Activated CD4-positive, alpha-beta T cell treated with anti-CD3 and anti-CD28 coated beads for 24 hours (primary cell): ENCODE data around the gene GLRX.
"Not testable (repeated sequence)": the region's sequence is repeated elsewhere in the genome, so short reads cannot be mapped to it uniquely, and the experiment has no call there.

ENCODE experiments used
- DNase-seq, 2 donors: peaks; one replicate each; pipeline ENCODE4 v3.0.0-alpha.2; 2020; ENCODE audit warnings: low read depth in 2 of 2

The GLRX gene, protein sequence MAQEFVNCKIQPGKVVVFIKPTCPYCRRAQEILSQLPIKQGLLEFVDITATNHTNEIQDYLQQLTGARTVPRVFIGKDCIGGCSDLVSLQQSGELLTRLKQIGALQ

DNA sequence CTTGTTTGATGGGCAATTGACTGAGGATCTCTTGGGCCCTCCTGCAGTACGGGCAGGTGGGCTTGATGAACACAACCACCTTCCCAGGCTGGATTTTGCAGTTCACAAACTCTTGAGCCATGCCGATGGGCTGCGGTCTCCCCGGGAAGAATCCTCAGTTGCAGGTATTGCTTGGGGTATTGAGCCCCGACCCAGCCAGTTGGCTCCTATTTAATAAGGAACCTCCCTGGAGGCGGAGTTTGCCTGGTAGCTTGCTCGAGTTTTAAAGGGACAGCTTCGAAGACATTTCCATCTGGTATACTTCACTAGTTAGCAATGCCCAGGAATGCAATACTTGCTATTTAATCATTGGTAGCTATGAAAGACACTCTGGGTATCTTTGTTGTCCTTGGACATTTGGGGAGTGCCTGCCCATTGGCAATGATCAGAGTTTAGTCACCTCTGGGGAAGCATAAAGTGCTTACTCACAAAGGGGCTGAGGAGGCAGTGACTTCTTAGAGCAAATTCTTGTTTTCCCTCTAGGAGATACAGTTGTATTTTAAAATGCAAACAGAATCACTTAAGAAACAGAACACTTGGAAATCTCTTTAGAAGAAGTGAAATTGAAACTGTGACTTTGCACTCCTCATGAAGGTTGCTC is at the start of gene GLRX:
TSS of gene GLRX (minus strand) at position 185 of the 640 bp plus-strand sequence. CDS start at position 121, 64 bp downstream.
- peak in 1 of 2 donors; percentile 33 for DNase-seq

DNA sequence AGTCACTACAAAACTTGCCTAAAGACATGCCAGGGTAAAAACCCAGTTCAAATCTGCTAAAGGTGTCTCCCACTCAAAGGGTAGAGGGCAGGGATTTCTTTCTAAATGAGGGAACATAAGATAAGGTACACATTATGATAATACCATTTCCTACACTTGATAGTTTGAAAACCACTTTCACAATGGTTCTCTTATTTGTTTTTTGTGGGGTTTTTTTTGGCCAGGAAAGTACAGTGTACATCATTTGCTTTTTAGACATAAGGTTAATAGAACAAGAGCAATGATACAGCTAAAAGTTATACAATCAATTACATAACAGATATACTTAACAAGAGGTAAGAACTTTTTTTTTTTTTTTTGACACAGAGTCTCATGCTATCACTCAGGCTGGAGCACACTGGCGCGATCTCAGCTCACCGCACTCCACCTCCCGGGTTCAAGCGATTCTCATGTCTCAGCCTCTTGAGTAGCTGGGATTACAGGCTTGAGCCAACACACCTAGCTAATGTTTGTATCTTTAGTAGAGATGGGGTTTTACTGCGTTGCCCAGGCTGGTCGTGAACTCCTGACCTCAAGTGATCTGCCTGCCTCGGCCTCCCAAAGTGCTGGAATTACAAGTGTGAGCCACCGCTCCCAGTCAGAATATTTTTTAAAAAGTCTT is 48.8 kb upstream of the GLRX start:
- DNase-seq: no peak

DNA sequence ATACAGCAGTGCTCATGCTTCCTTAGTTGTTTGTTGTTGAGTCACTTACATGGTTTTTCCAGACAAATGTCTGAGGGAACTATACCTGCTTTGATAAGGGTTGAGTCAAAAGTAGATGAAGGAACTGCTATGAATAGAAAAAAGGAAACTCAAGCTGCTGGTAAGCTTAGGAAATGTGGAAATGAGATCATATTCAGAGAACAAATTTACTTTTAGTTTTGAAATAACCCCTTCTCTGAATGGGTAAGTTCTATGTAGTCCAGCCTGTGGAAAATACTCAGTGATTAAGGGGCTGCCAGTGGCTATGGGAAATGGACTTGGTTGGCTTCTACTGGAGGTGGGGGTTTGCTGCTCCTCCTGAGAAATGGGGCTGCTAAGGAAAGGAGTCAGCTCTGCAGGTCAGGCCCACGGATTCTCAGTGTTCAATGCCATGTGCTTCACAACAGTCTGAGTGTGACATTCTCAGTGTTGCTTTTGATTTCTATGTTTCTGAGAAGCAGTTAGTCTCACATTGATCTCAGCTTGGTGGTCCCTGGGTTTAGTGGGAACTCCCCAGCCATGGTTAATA is 47.7 kb upstream of the GLRX start:
- peak; percentile 36 to 42 for DNase-seq

DNA sequence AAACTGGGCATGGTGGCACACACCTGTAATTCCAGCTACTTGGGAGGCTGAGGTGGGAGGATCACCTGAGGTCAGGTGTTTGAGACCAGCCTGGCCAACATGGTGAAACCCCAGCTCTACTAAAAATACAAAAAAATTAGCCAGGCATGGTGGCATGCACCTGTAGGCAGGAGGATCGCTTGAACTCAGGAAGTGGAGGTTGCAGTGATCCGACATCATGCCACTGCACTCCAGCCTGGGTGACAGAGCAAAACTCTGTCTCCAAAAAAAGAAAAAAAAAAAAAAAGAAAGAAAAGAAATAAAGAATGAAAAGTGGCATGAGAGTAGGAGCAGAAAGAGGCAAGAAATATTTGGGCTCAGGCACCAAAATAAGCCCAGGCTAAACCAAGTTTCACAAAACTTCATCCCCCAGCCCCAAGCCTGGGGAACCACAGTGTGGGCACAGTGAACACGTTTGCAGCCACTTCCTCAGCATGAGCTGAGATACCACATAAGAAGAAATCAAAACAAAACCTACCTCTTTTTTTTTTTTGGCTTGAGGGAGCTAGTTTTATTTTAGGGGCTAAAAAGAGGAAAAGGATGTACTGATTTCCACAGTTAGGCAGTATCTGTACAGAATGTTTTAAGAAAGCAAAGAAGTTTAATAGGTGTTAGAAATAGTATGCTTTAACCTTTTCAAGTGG is 46.8 kb upstream of the GLRX start:
- not testable (repeated sequence) for DNase-seq

DNA sequence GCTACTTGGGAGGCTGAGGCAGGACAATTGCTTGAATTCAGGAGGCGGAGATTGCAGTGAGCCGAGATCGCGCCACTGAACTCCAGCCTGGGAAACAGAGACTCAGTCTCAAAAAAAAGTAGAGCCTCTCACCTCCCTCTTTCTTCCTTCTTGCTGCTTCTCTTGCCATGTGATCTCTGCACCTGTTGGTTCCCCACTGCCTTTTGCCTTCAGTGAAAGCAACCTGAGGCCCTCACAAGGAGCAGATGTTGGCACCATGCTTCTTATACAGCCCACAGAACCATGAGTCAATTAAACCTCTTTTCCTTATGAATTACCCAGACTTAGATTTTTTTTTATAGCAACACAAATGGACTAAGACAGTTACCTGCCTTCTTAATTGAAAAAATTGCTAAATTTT is 45.6 kb upstream of the GLRX start:
- no peak for DNase-seq

DNA sequence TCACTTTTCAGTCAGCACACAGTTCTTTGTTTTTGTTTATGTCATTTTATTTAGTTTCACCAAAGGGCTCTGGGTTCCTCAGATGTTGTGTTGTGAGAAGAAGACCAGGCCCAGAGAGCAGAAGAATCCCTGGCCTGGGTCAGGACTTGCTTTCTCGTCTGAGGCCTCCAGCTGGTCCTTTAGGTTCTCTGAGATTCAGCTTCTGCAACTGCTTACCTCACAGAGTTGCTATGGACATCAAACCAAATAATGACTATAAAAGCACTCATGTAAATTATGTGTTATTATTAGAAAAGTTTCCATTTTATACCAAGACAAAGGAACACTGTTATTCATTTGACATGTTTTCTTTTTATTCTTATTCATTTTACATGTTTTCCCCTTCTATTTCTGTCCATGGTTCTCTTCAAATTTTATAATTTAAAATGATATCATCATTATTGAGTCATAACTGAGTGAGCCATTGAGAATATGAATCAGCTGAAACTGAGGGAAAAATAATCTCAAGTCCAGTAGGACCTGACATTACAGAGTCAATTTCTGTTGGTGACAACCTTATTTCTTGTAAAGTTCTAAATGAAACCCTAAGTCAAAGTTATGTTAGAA is 44.0 kb upstream of the GLRX start:
- DNase-seq: no peak

DNA sequence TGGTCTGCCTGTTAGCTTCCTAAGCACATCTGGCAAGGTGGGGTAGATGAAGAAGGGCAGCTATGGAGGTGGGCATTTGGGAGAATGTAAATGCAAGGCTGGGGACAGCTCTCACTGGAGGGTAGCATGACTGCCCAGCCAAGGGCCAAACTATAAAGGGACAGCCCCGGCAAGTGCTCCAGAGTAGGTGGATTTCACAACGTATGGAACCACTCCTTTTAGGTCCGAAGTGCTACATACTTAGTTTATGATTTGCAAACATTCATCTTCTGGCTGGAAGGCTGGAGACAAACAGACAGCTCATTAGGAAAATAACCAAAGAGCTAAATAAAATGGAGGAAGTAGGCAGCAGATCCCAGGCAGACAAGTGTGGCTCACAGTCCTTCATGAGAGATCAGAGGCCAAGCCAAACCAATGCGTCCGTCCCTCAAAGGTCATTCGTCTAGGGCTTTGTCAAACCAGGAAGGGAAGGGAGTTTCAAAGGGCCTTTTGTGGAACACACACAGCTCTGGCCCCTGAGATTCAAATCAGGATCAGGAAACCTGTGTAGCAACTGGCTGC is 42.5 kb upstream of the GLRX start:
- no peak for DNase-seq

DNA sequence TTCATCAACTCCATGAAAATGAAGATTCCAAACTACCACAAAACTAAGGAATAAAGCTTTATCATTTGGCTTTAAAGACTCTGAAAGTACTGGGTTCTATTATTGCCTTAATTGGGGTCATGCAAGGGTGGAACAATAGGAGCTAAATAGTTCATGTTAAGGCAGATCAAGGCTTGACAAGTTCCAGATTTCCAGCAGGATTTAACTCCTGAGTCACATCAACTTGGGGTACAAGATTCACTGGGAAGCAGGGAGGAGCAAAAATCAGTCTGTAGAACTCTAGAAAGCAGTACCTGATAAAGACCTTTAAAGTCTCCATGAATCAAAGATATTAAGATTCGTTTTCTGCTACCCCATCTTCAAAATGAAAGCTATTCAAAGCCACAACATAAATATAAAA is 41.9 kb upstream of the GLRX start:
- DNase-seq: no peak

DNA sequence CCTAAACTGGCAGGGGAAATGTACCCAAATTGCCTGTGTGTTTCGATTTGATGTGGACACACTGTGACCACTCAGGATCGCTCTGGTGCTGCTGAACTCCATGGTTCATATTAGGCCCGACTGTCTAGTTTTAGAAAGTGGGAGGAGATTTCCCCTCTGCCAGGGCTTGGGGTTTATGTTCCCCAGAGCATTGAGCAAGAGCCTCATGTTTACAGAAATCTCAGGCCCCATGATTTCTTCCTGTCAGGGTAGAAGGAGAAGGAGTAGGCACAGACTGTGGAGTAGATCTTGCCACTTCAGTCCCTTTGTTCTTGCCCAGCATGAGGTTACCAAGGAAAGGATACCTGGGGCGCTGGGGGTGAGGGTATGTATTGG is 40.8 kb upstream of the GLRX start:
- DNase-seq: no peak

DNA sequence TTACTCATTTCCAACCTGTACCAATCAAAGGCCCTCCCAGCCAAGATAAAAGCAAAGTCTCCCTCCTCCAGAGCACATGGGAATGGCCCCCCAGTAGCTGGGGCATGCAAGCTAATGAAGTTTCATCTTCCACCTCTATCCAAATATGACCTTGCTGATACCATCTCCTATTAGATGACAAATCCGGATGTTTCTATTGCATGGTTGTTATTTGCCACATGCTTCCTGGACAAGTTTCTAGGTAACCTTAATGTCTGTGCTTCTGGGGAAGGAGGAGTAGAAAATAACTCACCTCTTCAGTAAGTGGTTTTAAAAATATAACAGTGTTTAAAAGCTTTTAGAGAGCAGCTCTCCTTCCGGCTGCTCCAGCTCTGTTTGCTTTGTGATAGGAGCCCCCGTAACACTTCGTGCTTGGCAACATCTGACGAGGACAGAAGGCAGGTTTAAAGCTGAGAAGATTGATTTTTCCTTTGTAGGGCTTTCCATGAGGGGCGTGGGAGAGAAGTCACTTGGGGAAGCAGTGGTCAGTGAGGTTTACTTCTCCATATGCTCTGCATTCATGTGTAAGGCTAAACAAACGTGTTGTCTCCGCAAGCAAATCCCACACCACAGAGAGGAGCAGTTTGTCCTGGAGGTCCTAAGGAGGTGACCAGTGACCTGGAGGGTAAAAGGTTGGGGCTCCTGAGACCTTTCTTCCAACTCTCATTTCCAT is 40.3 kb upstream of the GLRX start:
- no peak for DNase-seq

DNA sequence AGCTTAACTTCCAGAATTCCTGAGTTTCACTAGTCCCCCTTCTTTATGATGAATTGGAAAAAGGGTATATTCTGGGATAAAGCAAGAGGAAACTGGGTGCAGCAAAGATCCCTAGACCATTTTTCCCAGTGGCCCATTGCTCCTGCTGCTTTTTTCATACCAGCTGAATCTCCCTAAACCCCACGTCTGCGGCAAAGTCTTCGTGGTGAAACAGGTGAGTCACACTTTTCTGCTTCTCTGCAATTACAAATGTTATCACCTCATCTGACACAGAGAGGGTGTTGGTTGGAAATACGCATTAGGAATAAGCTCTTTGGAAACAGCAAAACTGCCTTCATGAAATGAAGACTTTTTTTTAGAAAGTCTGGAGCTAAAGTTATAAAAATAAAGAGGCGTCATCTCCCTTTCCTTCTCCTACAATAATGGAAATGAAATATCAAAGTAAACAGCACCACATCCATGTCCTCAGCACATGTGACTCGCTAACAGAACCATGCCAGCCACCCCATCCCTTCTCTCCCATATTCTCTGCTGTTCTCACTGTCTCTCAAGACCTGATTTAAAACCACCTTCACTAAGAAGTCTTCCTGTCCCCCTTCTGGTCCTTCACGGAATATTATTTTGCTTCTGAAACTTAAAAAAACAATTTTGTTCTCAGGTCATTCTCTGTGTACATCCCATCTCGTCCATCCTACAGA is 39.5 kb upstream of the GLRX start:
- no peak for DNase-seq

DNA sequence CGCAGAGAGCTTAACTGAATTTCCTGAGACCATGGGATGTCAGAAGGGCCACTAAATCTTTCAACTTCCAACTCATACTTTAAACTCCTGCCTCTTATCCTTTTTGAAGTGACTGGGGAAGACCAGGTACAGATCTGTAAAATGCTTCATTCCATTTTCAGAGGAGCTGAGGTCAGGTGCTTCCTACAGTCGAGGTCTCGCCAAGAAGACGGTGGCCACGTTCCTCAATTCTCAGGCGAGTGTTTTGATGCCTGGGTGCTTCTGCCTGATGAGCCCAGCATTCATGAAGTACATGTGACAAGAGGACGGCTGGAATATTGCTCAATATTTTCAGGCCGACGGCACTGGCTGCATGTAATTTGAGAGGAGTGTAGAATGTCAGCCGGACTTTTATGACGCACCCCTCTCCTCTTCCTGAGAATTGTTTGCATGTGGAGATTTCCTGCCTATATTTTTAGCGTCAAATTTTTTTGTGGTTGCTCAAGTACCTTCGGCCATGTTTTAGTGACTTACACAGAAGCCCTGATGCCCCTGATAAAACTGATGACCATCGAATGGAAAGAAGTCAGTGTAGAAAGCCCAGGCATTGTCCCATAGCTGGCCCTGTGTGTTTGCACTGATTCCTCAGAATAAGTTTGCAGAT is 38.8 kb upstream of the GLRX start:
- DNase-seq: no peak

DNA sequence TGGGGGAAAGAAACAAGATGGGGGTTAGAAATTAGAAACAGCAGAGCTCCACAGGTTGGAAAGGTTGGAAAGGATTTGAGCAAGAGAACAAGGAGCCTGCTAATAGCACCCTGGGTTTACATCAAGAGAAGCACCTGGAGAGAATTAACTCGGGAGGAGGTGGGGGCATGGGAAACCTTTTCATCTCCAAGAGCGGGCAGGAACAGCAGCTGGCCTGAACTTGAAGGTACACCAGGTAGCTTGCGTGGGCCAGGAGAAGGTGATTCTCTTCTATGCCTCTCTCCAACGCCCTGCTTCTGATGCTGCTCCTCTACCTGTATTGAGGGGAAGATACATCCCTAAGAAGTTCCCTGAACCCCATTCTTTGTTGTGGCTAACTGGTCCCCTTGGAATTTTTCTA is 37.1 kb upstream of the GLRX start:
- DNase-seq: no peak

DNA sequence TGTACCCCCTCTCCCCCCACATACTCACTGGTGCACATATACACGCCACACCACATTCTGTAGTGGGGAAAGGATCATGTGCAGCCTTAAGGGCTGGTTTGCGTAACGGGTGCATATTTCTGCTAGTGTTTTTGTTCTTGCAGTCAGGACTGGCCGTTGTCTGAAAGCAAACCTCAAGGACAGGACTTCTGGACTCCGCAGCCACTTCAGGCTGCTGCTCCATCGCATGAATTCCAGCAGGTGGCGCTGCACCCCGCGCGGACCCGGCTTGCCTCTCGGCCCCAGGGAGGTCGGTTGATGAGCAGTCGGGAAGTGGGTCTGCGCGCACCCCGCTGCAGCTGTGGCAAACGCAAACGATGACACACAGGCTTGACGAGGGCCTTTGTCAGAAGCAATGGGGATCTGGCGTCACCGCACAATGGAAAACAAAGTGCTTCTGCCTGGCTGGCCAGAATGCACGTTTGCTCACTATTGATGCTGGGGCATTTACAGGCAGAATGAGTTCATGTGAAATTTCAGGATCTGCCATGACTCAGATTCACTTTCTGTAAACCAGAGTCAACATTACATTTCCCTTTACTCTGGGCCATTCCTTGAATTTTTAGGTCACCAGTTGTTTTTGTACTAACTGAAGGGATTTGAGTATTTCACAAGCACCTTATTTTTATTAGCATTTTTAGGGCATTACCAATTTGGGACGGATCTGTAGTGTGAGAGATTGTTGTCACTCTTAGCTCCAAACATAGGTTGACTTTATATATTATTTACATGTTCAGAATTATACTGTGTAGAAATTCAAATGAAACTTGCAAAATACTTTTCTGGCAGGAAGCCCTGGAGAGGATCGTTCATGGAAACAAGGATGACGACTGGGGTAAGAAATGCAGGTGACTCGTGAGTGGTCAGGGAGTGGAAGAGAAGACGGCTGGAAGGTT is 36.4 kb upstream of the GLRX start:
- peak; percentile 89 to 91 for DNase-seq

DNA sequence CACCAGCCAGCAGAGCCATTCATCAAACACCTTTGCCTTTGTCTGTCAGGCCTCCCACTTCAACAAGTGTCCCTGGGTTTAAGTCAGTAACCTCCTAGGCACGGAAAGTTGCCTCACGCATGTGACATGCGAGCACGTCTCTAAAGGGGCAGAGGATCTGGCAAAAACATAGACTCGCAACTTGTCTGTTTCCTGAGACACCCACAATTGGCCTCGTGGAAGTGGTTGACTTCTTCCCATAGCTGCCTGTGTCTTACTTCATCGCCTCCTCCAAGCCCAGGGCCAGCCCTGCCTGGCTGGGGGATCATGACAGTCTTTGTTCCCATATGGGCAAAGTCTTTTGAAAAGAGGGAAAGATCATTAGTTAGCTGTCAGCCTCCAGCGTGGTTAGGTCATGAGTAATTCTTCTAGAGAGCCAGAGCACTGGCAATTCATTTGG is 35.5 kb upstream of the GLRX start:
- DNase-seq: no peak

DNA sequence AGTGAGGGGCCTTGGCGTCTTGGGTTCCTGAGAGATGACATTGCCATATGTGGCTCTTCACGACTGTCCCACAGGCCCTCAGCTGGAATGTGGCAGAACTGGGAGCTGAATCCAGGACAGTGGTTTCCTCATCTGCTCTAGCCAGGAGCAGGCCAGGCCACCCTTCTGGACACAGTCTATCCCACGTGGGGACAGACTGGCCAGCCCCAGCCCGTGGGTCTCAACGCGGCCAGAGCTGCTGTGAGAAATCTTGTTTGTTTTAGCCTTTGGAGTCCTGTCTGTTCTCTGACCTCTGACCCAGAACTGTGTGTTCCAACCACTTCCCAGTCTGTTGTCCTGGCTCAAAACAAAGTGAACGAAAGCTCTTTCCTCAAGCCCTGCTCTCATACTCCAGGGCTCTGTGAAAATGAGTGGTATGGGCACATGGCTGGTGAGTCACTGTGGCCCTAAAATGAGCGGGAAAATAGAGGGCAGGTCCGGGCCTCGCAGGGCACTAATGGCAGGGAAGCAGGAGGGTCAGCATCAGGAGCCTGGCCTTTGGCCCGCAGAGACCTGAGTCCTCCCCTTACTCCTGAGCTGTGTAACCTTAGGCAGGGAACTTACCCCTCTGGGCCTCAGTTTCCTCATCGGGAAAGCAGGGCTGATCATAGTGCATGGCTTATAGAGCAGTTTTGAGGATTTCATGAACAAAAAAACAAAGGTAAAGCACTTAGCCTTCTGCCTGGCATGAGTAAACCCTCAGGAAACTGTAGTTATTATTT is 34.8 kb upstream of the GLRX start:
- DNase-seq: no peak

DNA sequence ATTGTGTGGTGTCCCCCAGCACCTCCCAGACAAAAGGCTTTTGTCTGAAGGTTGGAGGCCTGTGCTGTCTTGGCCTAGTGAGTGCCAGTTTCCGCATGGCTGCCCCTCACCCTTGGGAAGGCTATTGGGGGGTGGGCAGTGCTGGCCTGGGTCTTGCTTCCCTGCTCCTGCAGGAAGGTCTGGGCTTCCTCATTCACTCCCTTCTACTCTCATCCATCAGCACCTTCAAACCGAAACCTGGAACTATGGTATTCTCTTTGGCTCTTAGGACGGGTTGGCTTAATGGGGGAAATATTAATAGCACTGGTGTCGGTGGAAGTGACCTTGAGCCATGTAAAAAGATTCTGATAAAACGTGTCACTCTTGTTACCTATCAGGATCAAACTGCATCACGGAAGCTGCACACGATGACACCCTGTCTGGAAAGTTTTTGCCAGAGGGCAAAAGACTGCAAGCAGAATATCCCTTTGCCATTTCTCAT is 34.0 kb upstream of the GLRX start:
- no peak for DNase-seq

DNA sequence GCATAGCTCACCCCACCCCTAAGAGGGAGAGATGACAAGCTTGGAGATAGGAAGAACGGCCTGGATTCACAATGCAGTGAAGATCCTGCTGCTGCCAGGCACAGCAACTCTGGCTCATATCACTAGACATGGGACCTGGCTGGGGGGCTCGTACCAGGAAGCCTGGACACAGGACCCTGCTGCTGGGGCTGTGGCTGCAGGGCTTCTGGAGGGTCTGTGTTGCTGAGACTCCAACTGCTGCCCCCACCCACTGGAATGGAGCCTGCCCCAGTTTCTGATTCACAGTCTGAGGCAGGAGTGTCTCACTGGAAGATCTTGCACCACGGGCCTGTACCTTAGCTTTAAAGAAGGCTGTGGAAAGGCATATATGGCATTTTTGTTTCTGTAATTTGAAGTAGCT is 31.0 kb upstream of the GLRX start:
- DNase-seq: no peak
